GM21529 (cell line): ENCODE measurements around the gene ABHD3.
"Not testable (repeated sequence)": the region's sequence is repeated elsewhere in the genome, so short reads cannot be mapped to it uniquely, and the experiment has no call there.

Experiments
- ATAC-seq: cut with Tn5 transposase; IDR thresholded peaks from one replicate; pipeline ENCODE4 v1.9.1; 2021; ENCODE audit not compliant: unreplicated experiment

The ABHD3 gene

GRCh38 chr18:21704603-21705364, at the start of gene ABHD3:
Gene ABHD3 (minus strand): TSS chr18:21704774. CDS start chr18:21704665, 109 bp downstream.
- peak; percentile 93 for ATAC-seq

GRCh38 chr18:21747764-21748693, 43.5 kb upstream of the ABHD3 start:
- ATAC-seq = no peak

- ATAC-seq = no peak
These were observed 42.7 kb upstream of the ABHD3 start for GRCh38 chr18:21747268-21747667.

GRCh38 chr18:21745231-21745630, 40.7 kb upstream of the ABHD3 start:
- ATAC-seq = no peak

- no peak for ATAC-seq
These were observed 38.7 kb upstream of the ABHD3 start for GRCh38 chr18:21743166-21743832.

- no peak for ATAC-seq
These were observed 37.7 kb upstream of the ABHD3 start for GRCh38 chr18:21742315-21742687.

GRCh38 chr18:21741562-21742314, 37.2 kb upstream of the ABHD3 start:
- peak; percentile 14 for ATAC-seq

GRCh38 chr18:21741312-21741561, 36.7 kb upstream of the ABHD3 start:
- ATAC-seq = no peak

- peak; percentile 97 for ATAC-seq
These were observed 36.2 kb upstream of the ABHD3 start, which contains the start of gene MIB1 for GRCh38 chr18:21740538-21741311. Gene MIB1 (plus strand): TSS chr18:21740792. CDS start chr18:21741584, 792 bp downstream.

- ATAC-seq = peak; percentile 16
These were observed 35.3 kb upstream of the ABHD3 start for GRCh38 chr18:21739604-21740537.

GRCh38 chr18:21736926-21737325, 32.4 kb upstream of the ABHD3 start:
- not testable (repeated sequence) for ATAC-seq

GRCh38 chr18:21735452-21736015, 31.0 kb upstream of the ABHD3 start:
- no peak for ATAC-seq

GRCh38 chr18:21733011-21733410, 28.4 kb upstream of the ABHD3 start:
- ATAC-seq = no peak

- ATAC-seq = no peak
These were observed 23.1 kb upstream of the ABHD3 start for GRCh38 chr18:21727702-21728101.

- ATAC-seq = no peak
These were observed 20.6 kb upstream of the ABHD3 start for GRCh38 chr18:21725201-21725600.

GRCh38 chr18:21722687-21723086, 18.1 kb upstream of the ABHD3 start:
- ATAC-seq = no peak

- no peak for ATAC-seq
These were observed 9.9 kb upstream of the ABHD3 start for GRCh38 chr18:21714474-21714873.

- not testable (repeated sequence) for ATAC-seq
These were observed 2.6 kb upstream of the ABHD3 start for GRCh38 chr18:21707130-21707529.

- no peak for ATAC-seq
These were observed 1.9 kb upstream of the ABHD3 start for GRCh38 chr18:21706386-21706865.
